ENCODE data around the gene LSP1.

Gene LSP1

GRCh38 chr11:1925373-1926155, 72.7 kb downstream of the LSP1 start:
- TF ChIP-seq YY1 (IDR thresholded peaks at IDR 0.05; ENCODE audit: low read depth): no peak
- no peak for TF ChIP-seq REST (IDR thresholded peaks at IDR 0.05; ENCODE audit: low read depth)
- no peak for TF ChIP-seq EGR1 (IDR thresholded peaks at IDR 0.05)
- TF ChIP-seq FOXM1 (IDR thresholded peaks at IDR 0.05; ENCODE audit: borderline replicate concordance, low read depth): no peak
- TF ChIP-seq NFIC (IDR thresholded peaks at IDR 0.05): no peak
- TF ChIP-seq CEBPB (IDR thresholded peaks at IDR 0.05): no peak
- TF ChIP-seq USF1 (IDR thresholded peaks at IDR 0.05): no peak
- no peak for TF ChIP-seq TAF1 (IDR thresholded peaks at IDR 0.05; ENCODE audit: low read depth)
- no peak for TF ChIP-seq ZBTB7A (IDR thresholded peaks at IDR 0.05; ENCODE audit: low read depth)
- no peak for TF ChIP-seq RAD21 (IDR thresholded peaks at IDR 0.05; ENCODE audit: low read depth)
- no peak for TF ChIP-seq TEAD4 (IDR thresholded peaks at IDR 0.05)

- no peak for TF ChIP-seq ZBTB7A (IDR thresholded peaks at IDR 0.05; ENCODE audit: low read depth)
- no peak for TF ChIP-seq CEBPB (IDR thresholded peaks at IDR 0.05)
- no peak for TF ChIP-seq NFIC (IDR thresholded peaks at IDR 0.05)
- TF ChIP-seq YY1 (IDR thresholded peaks at IDR 0.05; ENCODE audit: low read depth): no peak
- no peak for TF ChIP-seq TAF1 (IDR thresholded peaks at IDR 0.05; ENCODE audit: low read depth)
- TF ChIP-seq CREB1 (IDR thresholded peaks at IDR 0.05; ENCODE audit: low read depth): no peak
- TF ChIP-seq EGR1 (IDR thresholded peaks at IDR 0.05): no peak
- TF ChIP-seq EP300 (IDR thresholded peaks at IDR 0.05; ENCODE audit: borderline replicate concordance): no peak
- no peak for TF ChIP-seq TEAD4 (IDR thresholded peaks at IDR 0.05)
- no peak for TF ChIP-seq FOXM1 (IDR thresholded peaks at IDR 0.05; ENCODE audit: borderline replicate concordance, low read depth)
- TF ChIP-seq REST (IDR thresholded peaks at IDR 0.05; ENCODE audit: low read depth): no peak
- no peak for TF ChIP-seq TCF12 (IDR thresholded peaks at IDR 0.05; ENCODE audit: low read depth)
- TF ChIP-seq RAD21 (IDR thresholded peaks at IDR 0.05; ENCODE audit: low read depth): no peak
- TF ChIP-seq MAX (IDR thresholded peaks at IDR 0.05): no peak
- TF ChIP-seq USF1 (IDR thresholded peaks at IDR 0.05): no peak
These were observed 73.5 kb downstream of the LSP1 start for GRCh38 chr11:1926156-1927025.

GRCh38 chr11:1927026-1927847, 74.4 kb downstream of the LSP1 start:
- TF ChIP-seq TCF12 (IDR thresholded peaks at IDR 0.05; ENCODE audit: low read depth): no peak

GRCh38 chr11:1927848-1928469, 75.1 kb downstream of the LSP1 start:
- TF ChIP-seq CEBPB (IDR thresholded peaks at IDR 0.05): no peak
- no peak for TF ChIP-seq REST (IDR thresholded peaks at IDR 0.05; ENCODE audit: low read depth)
- TF ChIP-seq TEAD4 (IDR thresholded peaks at IDR 0.05): no peak
- TF ChIP-seq CREB1 (IDR thresholded peaks at IDR 0.05; ENCODE audit: low read depth): no peak
- no peak for TF ChIP-seq MAX (IDR thresholded peaks at IDR 0.05)

All from Ishikawa (cell line).